Inflammatory macrophage (primary cell): ENCODE measurements around the gene ZNF677.
A peak's percentile ranks its signal among the peaks of the same experiment; 100 is the strongest.
"Not testable (repeated sequence)": the region's sequence is repeated elsewhere in the genome, so short reads cannot be mapped to it uniquely, and the experiment has no call there.

Source experiments
- DNase-seq, 2 donors: peaks; one replicate each; pipeline ENCODE4 v3.0.0-alpha.2; 2020 to 2022

The ZNF677 gene

DNA sequence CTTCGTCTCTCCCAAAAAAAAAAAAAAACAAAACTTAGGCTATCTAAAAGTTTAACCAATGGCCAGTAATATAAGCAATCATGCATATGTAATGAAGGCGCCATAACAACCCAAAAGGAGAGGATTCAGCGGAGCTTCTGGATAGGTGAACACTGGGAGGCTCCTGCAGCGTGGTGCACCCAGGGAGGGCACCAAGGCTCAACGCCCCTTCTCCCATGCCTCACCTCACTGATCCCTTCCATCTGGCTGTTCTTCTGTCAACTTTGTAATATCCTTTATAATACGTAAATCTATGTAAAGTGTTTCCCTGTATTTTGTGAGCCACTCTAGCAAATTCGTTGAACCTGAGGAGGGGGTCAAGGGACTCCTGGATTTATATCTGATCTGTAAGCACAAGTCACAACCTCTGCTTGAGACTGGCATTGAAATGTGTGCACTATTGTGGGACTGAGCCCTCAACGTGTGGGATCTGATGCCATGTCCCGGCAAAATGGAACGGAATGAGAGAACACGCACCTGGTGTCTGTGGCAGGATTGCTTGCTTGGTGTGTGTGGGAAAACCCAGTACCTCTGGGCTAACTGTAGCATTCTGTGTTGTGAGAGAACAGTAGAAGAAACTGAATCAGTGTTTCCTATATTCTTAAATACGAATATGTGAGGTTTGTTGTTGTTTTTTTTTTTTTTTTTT is 61.0 kb downstream of the ZNF677 start:
- no peak for DNase-seq

- DNase-seq, result peak; percentile 87 to 93
Observed at GRCh38 chr19:53192771-53193534, 61.7 kb downstream of the ZNF677 start, which contains the start of gene ZNF665. TSS of gene ZNF665 (minus strand) at chr19:53193358. CDS start at chr19:53182898, 10,460 bp downstream.

DNA sequence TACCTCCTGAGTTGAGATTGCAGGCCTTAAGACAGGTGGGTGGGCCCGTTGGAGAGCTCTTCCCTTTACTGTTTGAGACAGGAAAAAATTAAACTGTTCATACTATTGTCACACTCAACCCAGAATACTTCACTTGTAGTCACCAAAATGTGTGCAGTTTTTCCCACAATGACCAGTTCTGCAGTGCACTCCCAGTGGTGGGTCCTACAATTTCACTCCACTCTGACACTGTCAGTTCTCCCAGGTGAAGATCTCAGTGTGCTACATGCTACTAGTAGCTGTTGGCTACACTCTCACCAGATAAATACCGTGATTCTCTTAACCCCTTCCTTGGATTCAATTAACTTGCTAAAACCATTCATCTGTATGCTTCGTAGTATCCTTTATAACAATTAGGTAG is 64.4 kb downstream of the ZNF677 start:
- DNase-seq, result no peak

GRCh38 chr19:53189691-53190198 is 64.9 kb downstream of the ZNF677 start:
- DNase-seq, result not testable (repeated sequence)
